ENCODE results near the gene PARP4. TPM values are rescaled to one million over a fixed set of nuclear protein-coding genes. Genes with fewer than 3 reads are reported as not detected.

The PARP4 gene
- total RNA-seq, 4 donors from 2014 or later, result 35.0 to 46.9 (median 42.0) TPM

Other genes starting within 250 kb of the PARP4 start
- 1 to 10 TPM in 2 of 4 donors, under 1 TPM in 1, not detected in 1; 0.81 to 2.4 (median 1.1) TPM for gene C1QTNF9, start 203.2 kb downstream of the PARP4 start, total RNA-seq
- gene ATP12A, start 167.6 kb upstream of the PARP4 start, total RNA-seq, result under 1 TPM in 1 of 4 donors, not detected in 3; 0.22 TPM